Panc1 (cell line): ENCODE measurements around the gene LGALS13. TPM values are rescaled to one million over a fixed set of nuclear protein-coding genes. Genes with fewer than 3 reads are reported as not detected.
A peak's percentile ranks its signal among the peaks of the same experiment; 100 is the strongest.

Experiments
- ATAC-seq: fragments of 200-7000 bp; cut with Tn5 transposase; 2 replicates; pipeline ENCODE4 v1.9.1; 2020; ENCODE audit warnings: mild to moderate bottlenecking, moderate library complexity
- BruUV-seq: library from RNA; stranded (reverse); fragments of 400-500 nt; replicated peaks from 2 replicates; lab custom pipeline; 2021; lab: Mats Ljungman, UMichigan
- CTCF ChIA-PET: fragments of 300-600 bp; sonication (Branson Sonifier 250); formaldehyde crosslinking; loops from one replicate; lab custom pipeline; 2022; ENCODE audit warnings: antibody characterized with exemption; lab: Charles Lee
- POLR2A ChIA-PET: fragments of 300-600 bp; sonication (Branson Sonifier 250); formaldehyde crosslinking; loops from one replicate; lab custom pipeline; 2022; ENCODE audit warnings: antibody characterized with exemption; lab: Charles Lee
- DNase-seq: peaks from one replicate; pipeline ENCODE4 v3.0.0-alpha.2; 2010; ENCODE audit warnings: low read depth, low spot score
- H3K27ac ChIP-seq: 2 replicates; pipeline ENCODE4 v1.5.1; 2011; ENCODE audit warnings: mild to moderate bottlenecking, low read length, inconsistent platforms
- H3K27me3 ChIP-seq: fragments of 200-500 bp; sonication (Bioruptor generic); 2 replicates; pipeline ENCODE4 v1.6.0; 2014; ENCODE audit warnings: low read length, inconsistent platforms; ENCODE audit not compliant: control insufficient read depth, insufficient read depth
- H3K36me3 ChIP-seq: fragments of 200-500 bp; sonication (Bioruptor generic); 2 replicates; pipeline ENCODE4 v1.5.1; 2014; ENCODE audit warnings: inconsistent platforms, mild to moderate bottlenecking, low read length, moderate library complexity; ENCODE audit not compliant: control insufficient read depth, insufficient read depth
- H3K4me1 ChIP-seq: 2 replicates; pipeline ENCODE4 v1.5.1; 2011; ENCODE audit warnings: inconsistent platforms, mild to moderate bottlenecking, low read length, moderate library complexity; ENCODE audit not compliant: control insufficient read depth, insufficient read depth
- H3K4me3 ChIP-seq, 2 experiments: 2 replicates each; pipeline ENCODE4 v1.5.1; 2011 to 2012; ENCODE audit warnings: low read depth in 2 of 2, low read length in 2 of 2, mild to moderate bottlenecking in 2 of 2, inconsistent platforms in 1 of 2, moderate library complexity in 1 of 2
- H3K9me3 ChIP-seq: fragments of 200-500 bp; sonication (Bioruptor generic); 2 replicates; pipeline ENCODE4 v1.5.1; 2014; ENCODE audit warnings: low read depth, mild to moderate bottlenecking, inconsistent platforms, low read length, moderate library complexity; ENCODE audit not compliant: control insufficient read depth, insufficient read depth
- POLR2AphosphoS5 ChIP-seq: IDR thresholded peaks from 2 replicates; pipeline ENCODE4 v1.6.1; 2012; ENCODE audit warnings: mild to moderate bottlenecking, low read depth, low read length, moderate library complexity
- SIN3A ChIP-seq: IDR thresholded peaks from 2 replicates; pipeline ENCODE4 v1.6.1; 2012; ENCODE audit warnings: low read depth, mild to moderate bottlenecking, low read length, moderate library complexity, borderline replicate concordance; ENCODE audit not compliant: insufficient read depth
- TCF7L2 ChIP-seq: IDR thresholded peaks from 2 replicates; pipeline ENCODE4 v1.6.1; 2011; ENCODE audit warnings: mild to moderate bottlenecking, low read depth, low read length, inconsistent platforms
- in situ Hi-C: cut with HindIII; loops from 2 replicates; pipeline ENCODE4 v1.10.0; 2016; ENCODE audit warnings: low sequenced_read_pairs, low pct_unique_long_range_greater_than_20kb
- intact Hi-C: fragments of 100-400 bp; cut with micrococcal nuclease; formaldehyde crosslinking; loops from one replicate; pipeline ENCODE4 v1.10.0; 2022; ENCODE audit not compliant: unreplicated experiment
- total RNA-seq: library from RNA; stranded (reverse); gene quantifications from one replicate; pipeline ENCODE4 v1.2.1, GENCODE V29; 2021; ENCODE audit not compliant: unreplicated experiment
- TF ChIP-seq, protein P1 (sequence below), 2 experiments: IDR thresholded peaks; 2 replicates each; pipeline ENCODE4 v1.6.1; 2011 to 2012; ENCODE audit warnings: low read depth in 2 of 2, control low read depth in 1 of 2, low read length in 1 of 2, mild to moderate bottlenecking in 1 of 2, moderate library complexity in 1 of 2; ENCODE audit not compliant: insufficient read depth in 1 of 2
- TF ChIP-seq, protein P2 (sequence below): fragments of 450-650 bp; IDR thresholded peaks from 2 replicates; pipeline ENCODE4 v1.5.1; 2017; ENCODE audit warnings: mild to moderate bottlenecking

LGALS13 gene
- total RNA-seq, 1 experiment from 2014 or later = not detected

DNA sequence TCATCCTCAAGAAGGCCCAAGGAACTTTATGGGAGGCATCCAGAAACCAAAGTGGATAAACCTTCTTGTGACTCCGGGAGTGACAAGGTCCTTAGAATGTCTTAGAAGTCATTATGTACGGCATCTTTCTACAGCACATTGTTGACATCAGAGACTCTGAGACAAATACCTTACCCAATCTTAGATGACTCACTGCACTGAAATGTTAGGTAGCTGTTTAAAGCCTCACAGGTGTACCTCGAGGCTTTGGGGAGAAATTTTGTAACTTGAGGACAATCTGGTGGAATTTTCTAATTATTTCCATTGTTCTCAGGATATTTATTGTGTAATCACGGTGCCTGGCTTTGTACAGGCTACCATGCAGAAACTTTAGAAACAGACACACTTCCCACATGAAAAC, 14.8 kb upstream of the LGALS13 start:
- DNase-seq (no peak), ATAC-seq (no peak)
- intact Hi-C loops = no loop called here
- H3K27me3 ChIP-seq = peaks cover 82% of the 10 kb centered on the region
- ChIA-PET CTCF (no interaction called here), POLR2A (no interaction called here)
- in situ Hi-C loops = no loop called here
- H3K27ac ChIP-seq = no peak overlapping the region
- TF ChIP-seq, protein P1, sequence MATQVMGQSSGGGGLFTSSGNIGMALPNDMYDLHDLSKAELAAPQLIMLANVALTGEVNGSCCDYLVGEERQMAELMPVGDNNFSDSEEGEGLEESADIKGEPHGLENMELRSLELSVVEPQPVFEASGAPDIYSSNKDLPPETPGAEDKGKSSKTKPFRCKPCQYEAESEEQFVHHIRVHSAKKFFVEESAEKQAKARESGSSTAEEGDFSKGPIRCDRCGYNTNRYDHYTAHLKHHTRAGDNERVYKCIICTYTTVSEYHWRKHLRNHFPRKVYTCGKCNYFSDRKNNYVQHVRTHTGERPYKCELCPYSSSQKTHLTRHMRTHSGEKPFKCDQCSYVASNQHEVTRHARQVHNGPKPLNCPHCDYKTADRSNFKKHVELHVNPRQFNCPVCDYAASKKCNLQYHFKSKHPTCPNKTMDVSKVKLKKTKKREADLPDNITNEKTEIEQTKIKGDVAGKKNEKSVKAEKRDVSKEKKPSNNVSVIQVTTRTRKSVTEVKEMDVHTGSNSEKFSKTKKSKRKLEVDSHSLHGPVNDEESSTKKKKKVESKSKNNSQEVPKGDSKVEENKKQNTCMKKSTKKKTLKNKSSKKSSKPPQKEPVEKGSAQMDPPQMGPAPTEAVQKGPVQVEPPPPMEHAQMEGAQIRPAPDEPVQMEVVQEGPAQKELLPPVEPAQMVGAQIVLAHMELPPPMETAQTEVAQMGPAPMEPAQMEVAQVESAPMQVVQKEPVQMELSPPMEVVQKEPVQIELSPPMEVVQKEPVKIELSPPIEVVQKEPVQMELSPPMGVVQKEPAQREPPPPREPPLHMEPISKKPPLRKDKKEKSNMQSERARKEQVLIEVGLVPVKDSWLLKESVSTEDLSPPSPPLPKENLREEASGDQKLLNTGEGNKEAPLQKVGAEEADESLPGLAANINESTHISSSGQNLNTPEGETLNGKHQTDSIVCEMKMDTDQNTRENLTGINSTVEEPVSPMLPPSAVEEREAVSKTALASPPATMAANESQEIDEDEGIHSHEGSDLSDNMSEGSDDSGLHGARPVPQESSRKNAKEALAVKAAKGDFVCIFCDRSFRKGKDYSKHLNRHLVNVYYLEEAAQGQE (IDR thresholded peaks at IDR 0.05; ENCODE audit: insufficient read depth in 1 of 2, low read depth in 2 of 2, low read length in 1 of 2) = no peak
- no peaks in the 10 kb centered on the region for H3K4me1 ChIP-seq
- no peaks in the 10 kb centered on the region for H3K36me3 ChIP-seq
- no TSS peak for BruUV-seq
- no peaks in the 10 kb centered on the region for H3K9me3 ChIP-seq
- H3K4me3 ChIP-seq = no peak overlapping the region

DNA sequence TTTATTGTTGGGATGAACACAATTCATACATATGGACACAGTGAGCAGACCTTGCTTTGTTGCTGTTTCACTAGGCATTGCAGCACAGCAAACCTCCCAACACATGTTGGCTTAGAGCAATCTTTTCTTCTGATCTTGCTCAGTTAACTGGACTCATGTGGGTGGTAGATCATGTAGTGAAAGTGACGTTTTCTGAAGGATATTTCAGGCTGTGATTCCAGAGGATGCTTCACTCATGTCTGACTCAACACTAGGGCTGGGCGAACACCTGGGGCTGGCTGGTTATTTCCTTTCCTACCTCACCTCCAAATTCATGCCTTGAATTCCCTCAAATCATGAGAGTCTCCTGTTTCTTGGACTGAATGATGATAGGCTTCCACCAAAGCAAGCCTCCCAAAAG, 14.3 kb upstream of the LGALS13 start:
- TF ChIP-seq TCF7L2 (no peak), POLR2AphosphoS5 (no peak), SIN3A (no peak)
- TF ChIP-seq, protein P1 (IDR thresholded peaks at IDR 0.05; ENCODE audit: insufficient read depth in 1 of 2, low read depth in 2 of 2, low read length in 1 of 2) = no peak
- TF ChIP-seq, protein P2, sequence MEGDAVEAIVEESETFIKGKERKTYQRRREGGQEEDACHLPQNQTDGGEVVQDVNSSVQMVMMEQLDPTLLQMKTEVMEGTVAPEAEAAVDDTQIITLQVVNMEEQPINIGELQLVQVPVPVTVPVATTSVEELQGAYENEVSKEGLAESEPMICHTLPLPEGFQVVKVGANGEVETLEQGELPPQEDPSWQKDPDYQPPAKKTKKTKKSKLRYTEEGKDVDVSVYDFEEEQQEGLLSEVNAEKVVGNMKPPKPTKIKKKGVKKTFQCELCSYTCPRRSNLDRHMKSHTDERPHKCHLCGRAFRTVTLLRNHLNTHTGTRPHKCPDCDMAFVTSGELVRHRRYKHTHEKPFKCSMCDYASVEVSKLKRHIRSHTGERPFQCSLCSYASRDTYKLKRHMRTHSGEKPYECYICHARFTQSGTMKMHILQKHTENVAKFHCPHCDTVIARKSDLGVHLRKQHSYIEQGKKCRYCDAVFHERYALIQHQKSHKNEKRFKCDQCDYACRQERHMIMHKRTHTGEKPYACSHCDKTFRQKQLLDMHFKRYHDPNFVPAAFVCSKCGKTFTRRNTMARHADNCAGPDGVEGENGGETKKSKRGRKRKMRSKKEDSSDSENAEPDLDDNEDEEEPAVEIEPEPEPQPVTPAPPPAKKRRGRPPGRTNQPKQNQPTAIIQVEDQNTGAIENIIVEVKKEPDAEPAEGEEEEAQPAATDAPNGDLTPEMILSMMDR = peak; percentile 32; the same call in 1 of the 2 replicates
- ATAC-seq = no peak
- Histone ChIP-seq H3K4me3 (no peak overlapping the region), H3K27ac (no peak overlapping the region), H3K27me3 (peaks cover 83% of the 10 kb centered on the region), H3K9me3 (no peaks in the 10 kb centered on the region), H3K36me3 (no peaks in the 10 kb centered on the region), H3K4me1 (no peaks in the 10 kb centered on the region)
- no peak for DNase-seq
- in situ Hi-C loops (no loop called here), intact Hi-C loops (no loop called here)
- CTCF ChIA-PET = no interaction called here
- no TSS peak for BruUV-seq
- POLR2A ChIA-PET = no interaction called here
